Karpas-422 (cell line): ENCODE results near the gene FAR1. TPM values are rescaled to one million over a fixed set of nuclear protein-coding genes. Genes with fewer than 3 reads are reported as not detected.
"Not testable (repeated sequence)": the region's sequence is repeated elsewhere in the genome, so short reads cannot be mapped to it uniquely, and the experiment has no call there.

ENCODE experiments used
- DNase-seq: peaks from one replicate; pipeline ENCODE4 v3.0.0-alpha.2; 2015
- H2AFZ ChIP-seq: fragments of 200-600 bp; sonication (generic); 2 replicates; pipeline ENCODE4 v1.6.1; 2014; ENCODE audit warnings: antibody characterized with exemption, low read length, mixed read lengths
- H3K27ac ChIP-seq: fragments of 200-600 bp; sonication (generic); 2 replicates; pipeline ENCODE4 v1.5.1; 2014; ENCODE audit warnings: mild to moderate bottlenecking, low read length, moderate library complexity
- H3K27me3 ChIP-seq: fragments of 200-600 bp; sonication (generic); 2 replicates; pipeline ENCODE4 v1.6.1; 2014; ENCODE audit warnings: low read length, mixed read lengths
- H3K36me3 ChIP-seq: fragments of 200-600 bp; sonication (generic); 2 replicates; pipeline ENCODE4 v1.6.1; 2014; ENCODE audit warnings: low read length, mixed read lengths; ENCODE audit not compliant: insufficient read depth
- H3K4me1 ChIP-seq: fragments of 200-600 bp; sonication (generic); 2 replicates; pipeline ENCODE4 v1.6.1; 2014; ENCODE audit warnings: mild to moderate bottlenecking, low read length, mixed read lengths
- H3K4me2 ChIP-seq: fragments of 200-600 bp; sonication (generic); 2 replicates; pipeline ENCODE4 v1.6.1; 2014; ENCODE audit warnings: low read length, low read depth, mild to moderate bottlenecking; ENCODE audit not compliant: poor library complexity, severe bottlenecking
- H3K4me3 ChIP-seq: fragments of 200-600 bp; sonication (generic); 2 replicates; pipeline ENCODE4 v1.5.1; 2014; ENCODE audit warnings: mild to moderate bottlenecking, antibody characterized with exemption, low read length, mixed read lengths
- H3K79me2 ChIP-seq: fragments of 200-600 bp; sonication (generic); 2 replicates; pipeline ENCODE4 v1.6.1; 2014; ENCODE audit warnings: mild to moderate bottlenecking, low read length, mixed read lengths
- H3K9ac ChIP-seq: fragments of 200-600 bp; sonication (generic); 2 replicates; pipeline ENCODE4 v1.6.0; 2014; ENCODE audit warnings: low read length
- H3K9me2 ChIP-seq: fragments of 200-600 bp; sonication (generic), shearing (Covaris generic); replicated peaks from 2 replicates; pipeline ENCODE4 v1.6.0; 2014; ENCODE audit warnings: mild to moderate bottlenecking, low read length, moderate library complexity; ENCODE audit not compliant: insufficient read depth
- H3K9me3 ChIP-seq: fragments of 300-700, 200-600 bp; sonication (generic); 2 replicates; pipeline ENCODE4 v1.6.1; 2014; ENCODE audit warnings: low read length, mixed read lengths
- H4K20me1 ChIP-seq: fragments of 200-600 bp; sonication (generic); 2 replicates; pipeline ENCODE4 v1.6.1; 2014; ENCODE audit warnings: mild to moderate bottlenecking, antibody characterized with exemption, low read length, low read depth; ENCODE audit not compliant: insufficient read depth
- total RNA-seq: library from RNA; depleted of rRNA; stranded (reverse); fragments of >200 nt; shearing (Covaris generic); gene quantifications from 2 replicates; pipeline ENCODE4 v1.2.3, GENCODE V29; 2014; ENCODE audit warnings: low replicate concordance; rRNA removed

Gene FAR1, protein sequence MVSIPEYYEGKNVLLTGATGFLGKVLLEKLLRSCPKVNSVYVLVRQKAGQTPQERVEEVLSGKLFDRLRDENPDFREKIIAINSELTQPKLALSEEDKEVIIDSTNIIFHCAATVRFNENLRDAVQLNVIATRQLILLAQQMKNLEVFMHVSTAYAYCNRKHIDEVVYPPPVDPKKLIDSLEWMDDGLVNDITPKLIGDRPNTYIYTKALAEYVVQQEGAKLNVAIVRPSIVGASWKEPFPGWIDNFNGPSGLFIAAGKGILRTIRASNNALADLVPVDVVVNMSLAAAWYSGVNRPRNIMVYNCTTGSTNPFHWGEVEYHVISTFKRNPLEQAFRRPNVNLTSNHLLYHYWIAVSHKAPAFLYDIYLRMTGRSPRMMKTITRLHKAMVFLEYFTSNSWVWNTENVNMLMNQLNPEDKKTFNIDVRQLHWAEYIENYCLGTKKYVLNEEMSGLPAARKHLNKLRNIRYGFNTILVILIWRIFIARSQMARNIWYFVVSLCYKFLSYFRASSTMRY
- total RNA-seq, result 55.3 and 98.1 TPM in 2 replicates

DNA sequence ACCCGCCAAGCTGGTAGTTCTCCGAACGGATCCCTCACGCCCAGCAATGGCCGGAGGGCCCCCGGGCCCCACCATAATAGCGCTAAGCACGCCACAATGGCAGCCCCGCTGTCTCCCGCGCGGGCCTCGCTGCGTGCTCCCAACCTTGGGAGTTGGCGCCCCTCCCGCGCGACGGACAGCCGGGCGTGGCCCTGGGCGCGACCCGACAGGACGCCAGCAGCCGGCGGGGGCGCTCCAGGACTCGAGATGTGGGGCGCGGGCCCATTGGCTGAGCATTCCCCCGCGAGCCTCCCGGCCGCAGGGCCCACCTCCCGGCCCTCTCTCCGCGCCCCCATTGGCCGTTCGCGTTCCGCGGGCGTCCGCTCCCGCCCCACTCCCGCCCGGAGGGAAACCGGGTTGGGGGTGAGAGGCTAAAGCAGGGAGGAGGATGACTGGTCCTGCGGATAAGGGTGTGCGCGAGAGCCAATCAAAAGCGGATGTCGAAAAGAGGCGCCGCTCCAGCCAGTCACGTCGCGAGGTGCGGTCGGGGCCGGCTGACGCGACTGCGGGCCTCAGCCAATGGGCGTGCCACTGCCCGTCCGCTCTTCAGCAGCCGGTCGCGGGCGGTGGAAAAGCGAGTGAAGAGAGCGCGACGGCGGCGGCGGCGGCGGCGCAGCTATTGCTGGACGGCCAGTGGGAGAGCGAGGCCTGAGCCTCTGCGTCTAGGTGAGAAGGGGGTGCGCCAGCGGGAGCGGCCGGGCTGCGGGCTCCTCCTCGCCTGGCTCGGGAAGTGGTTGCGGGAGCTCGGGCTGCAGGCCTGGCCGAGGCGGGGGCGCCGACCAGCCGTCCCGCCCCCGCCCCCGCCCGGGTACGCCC, at the start of gene FAR1:
Gene FAR1, plus strand, starts transcription at position 567 of the 855 bp plus-strand sequence. CDS start 26,098 bp downstream, outside the sequence.
- Histone ChIP-seq H3K4me1 (peaks cover 27% of the 10 kb centered on the region), H3K36me3 (peaks cover 25% of the 10 kb centered on the region), H3K4me2 (peak within 1 kb of the TSS; percentile 94), H3K79me2 (peaks cover 48% of the 10 kb centered on the region), H3K9me3 (no peaks in the 10 kb centered on the region), H4K20me1 (peaks cover 13% of the 10 kb centered on the region; the same call in 1 of the 2 replicates), H3K4me3 (peak within 1 kb of the TSS; percentile 78), H3K9ac (peak within 1 kb of the TSS; percentile 86), H3K27ac (peak within 1 kb of the TSS; percentile 55), H2AFZ (peak within 1 kb of the TSS; percentile 80), H3K27me3 (no peaks in the 10 kb centered on the region), H3K9me2 (no peaks in the 10 kb centered on the region)
- peak; percentile 99 for DNase-seq

DNA sequence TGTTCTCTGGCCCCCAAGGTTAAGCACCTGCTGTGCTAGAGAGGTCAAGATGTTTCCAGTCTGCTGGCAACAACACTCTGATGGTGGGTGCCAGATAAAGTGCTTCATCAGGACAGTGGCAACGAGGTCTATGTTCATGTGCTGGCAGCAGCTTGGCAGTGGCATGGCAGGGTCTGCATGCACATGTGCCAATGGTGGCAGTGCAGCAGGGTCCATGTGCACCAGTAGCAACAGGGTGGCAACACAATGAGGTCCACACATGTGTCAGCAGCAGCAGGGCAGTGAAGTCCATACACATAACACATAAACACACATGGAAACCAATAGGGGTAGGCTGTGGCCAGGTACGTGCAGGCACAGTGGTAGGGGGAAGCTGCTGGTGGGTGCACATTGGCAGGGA, 48.4 kb upstream of the FAR1 start:
- Histone ChIP-seq H3K9me3 (no peaks in the 10 kb centered on the region), H3K9ac (no peak overlapping the region), H3K36me3 (no peaks in the 10 kb centered on the region), H3K27ac (no peak overlapping the region), H2AFZ (no peak overlapping the region), H4K20me1 (no peaks in the 10 kb centered on the region), H3K79me2 (no peaks in the 10 kb centered on the region), H3K4me2 (no peak overlapping the region), H3K4me3 (no peak overlapping the region), H3K27me3 (no peaks in the 10 kb centered on the region), H3K4me1 (no peaks in the 10 kb centered on the region), H3K9me2 (0 out of 2 replicates have a peak, but pooled peaks cover 3% of the 10 kb centered on the region)
- DNase-seq, result peak; percentile 10

DNA sequence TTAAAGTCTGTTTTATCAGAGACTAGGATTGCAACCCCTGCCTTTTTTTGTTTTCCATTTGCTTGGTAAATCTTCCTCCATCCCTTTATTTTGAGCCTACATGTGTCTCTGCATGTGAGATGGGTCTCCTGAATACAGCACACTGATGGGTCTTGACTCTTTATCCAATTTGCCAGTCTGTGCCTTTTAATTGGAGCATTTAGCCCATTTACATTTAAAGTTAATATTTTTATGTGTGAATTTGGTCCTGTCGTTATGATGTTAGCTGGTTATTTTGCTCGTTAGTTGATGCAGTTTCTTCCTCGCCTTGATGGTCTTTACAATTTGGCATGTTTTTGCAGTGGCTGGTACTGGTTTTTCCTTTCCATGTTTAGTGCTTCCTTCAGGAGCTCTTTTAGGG, 41.6 kb upstream of the FAR1 start:
- H3K9me2 ChIP-seq, H3K27ac ChIP-seq, H3K9ac ChIP-seq, H2AFZ ChIP-seq, H3K36me3 ChIP-seq, H3K4me1 ChIP-seq, H3K4me2 ChIP-seq, H3K9me3 ChIP-seq, H3K4me3 ChIP-seq, DNase-seq, H3K79me2 ChIP-seq, H4K20me1 ChIP-seq, H3K27me3 ChIP-seq: not testable (repeated sequence)

DNA sequence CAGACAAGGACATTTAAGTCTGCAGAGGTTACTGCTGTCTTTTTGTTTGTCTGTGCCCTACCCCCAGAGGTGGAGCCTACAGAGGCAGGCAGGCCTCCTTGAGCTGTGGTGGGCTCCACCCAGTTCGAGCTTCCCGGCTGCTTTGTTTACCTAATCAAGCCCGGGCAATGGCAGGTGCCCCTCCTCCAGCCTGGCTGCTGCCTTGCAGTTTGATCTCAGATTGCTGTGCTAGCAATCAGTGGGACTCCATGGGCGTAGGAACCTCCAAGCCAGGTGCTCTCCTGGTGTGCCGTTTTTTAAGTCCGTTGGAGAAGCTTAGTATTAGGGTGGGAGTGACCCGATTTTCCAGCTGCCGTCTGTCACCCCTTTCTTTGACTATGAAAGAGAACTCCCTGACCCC, 39.8 kb upstream of the FAR1 start:
- not testable (repeated sequence) for H3K27me3 ChIP-seq, H3K9me3 ChIP-seq, H3K4me2 ChIP-seq, H3K9ac ChIP-seq, DNase-seq, H3K36me3 ChIP-seq, H3K79me2 ChIP-seq, H3K4me3 ChIP-seq, H4K20me1 ChIP-seq, H3K9me2 ChIP-seq, H3K4me1 ChIP-seq, H2AFZ ChIP-seq, H3K27ac ChIP-seq

DNA sequence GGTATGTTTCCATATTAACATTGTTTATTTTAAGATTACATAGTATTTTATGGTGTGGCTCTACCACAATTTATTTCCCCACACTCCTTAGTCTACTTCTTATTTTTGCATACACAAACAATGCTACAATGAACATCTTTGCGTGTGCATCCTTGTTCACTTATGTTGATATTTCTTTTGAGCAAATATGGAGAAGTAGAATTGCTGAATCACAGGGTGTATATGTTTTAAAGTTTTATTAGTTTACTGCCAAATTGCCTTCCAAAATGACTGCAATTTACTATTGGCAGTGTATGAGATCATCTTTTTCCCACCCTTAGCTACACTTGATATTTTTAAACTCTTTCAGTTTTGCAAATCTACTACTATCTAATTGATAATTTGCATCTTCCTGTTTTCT, 38.7 kb upstream of the FAR1 start:
- no peaks in the 10 kb centered on the region for H3K9me3 ChIP-seq
- H3K9ac ChIP-seq, result no peak overlapping the region
- DNase-seq, result peak; percentile 27
- no peak overlapping the region for H2AFZ ChIP-seq
- H3K27ac ChIP-seq, result no peak overlapping the region
- no peaks in the 10 kb centered on the region for H3K27me3 ChIP-seq
- no peaks in the 10 kb centered on the region for H3K9me2 ChIP-seq
- no peaks in the 10 kb centered on the region for H3K36me3 ChIP-seq
- H3K79me2 ChIP-seq, result no peaks in the 10 kb centered on the region
- H3K4me1 ChIP-seq, result no peaks in the 10 kb centered on the region; the same call in 1 of the 2 replicates
- no peak overlapping the region for H3K4me3 ChIP-seq
- no peak overlapping the region for H3K4me2 ChIP-seq
- H4K20me1 ChIP-seq, result no peaks in the 10 kb centered on the region

DNA sequence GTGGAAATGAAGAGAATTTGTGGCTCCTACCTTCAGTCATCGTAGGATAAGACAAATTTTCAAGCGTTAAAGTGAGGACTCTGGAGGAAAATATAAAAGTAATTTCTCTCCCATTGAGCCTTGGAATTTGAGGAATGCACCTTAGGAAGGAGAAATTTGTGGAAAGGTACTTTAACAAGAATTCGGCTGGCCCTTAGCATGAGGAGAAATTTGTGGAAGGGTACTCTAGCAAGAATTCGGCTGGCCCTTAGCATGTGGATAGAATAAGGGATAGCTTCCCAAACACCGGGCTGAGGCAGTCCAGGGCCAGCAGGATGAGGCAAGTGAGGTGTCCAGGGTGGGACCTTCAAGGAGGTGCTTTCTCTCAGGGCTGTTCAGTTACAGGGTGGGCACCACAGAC, 33.2 kb upstream of the FAR1 start:
- Histone ChIP-seq H3K9me3 (no peaks in the 10 kb centered on the region), H3K36me3 (no peaks in the 10 kb centered on the region), H3K27ac (no peak overlapping the region), H3K79me2 (no peaks in the 10 kb centered on the region), H2AFZ (no peak overlapping the region), H3K9me2 (no peaks in the 10 kb centered on the region), H3K27me3 (no peaks in the 10 kb centered on the region), H3K4me2 (no peak overlapping the region), H3K9ac (no peak overlapping the region), H3K4me3 (no peak overlapping the region), H4K20me1 (no peaks in the 10 kb centered on the region), H3K4me1 (no peaks in the 10 kb centered on the region)
- DNase-seq, result no peak

DNA sequence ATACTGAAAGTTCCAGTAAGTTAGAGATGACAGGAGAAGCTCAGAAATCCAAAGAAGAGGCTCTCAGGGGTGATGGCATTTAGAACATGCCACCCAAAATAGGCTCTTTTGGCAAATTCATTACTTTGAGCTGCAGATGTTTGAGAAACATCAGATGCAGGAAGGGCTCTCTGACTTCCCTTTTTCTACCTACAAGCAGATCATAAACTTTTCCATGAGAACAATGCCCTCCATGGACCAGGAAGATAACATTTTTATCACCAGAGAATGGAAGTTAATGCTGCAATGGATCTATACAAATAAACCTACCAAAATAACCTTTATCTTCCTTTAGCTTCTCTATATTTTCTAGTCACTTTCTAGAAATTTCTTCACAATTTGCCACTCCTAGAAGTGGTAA, 32.7 kb upstream of the FAR1 start:
- H3K27me3 ChIP-seq, result no peaks in the 10 kb centered on the region
- H2AFZ ChIP-seq, result no peak overlapping the region
- H3K9me3 ChIP-seq, result no peaks in the 10 kb centered on the region
- H4K20me1 ChIP-seq, result no peaks in the 10 kb centered on the region
- no peak overlapping the region for H3K4me3 ChIP-seq
- H3K36me3 ChIP-seq, result no peaks in the 10 kb centered on the region
- H3K79me2 ChIP-seq, result no peaks in the 10 kb centered on the region
- no peak overlapping the region for H3K4me2 ChIP-seq
- H3K9me2 ChIP-seq, result no peaks in the 10 kb centered on the region
- H3K4me1 ChIP-seq, result no peaks in the 10 kb centered on the region
- DNase-seq, result no peak
- no peak overlapping the region for H3K27ac ChIP-seq
- no peak overlapping the region for H3K9ac ChIP-seq
